ENCODE results near the gene PTPN9. TPM values are rescaled to one million over a fixed set of nuclear protein-coding genes. Genes with fewer than 3 reads are reported as not detected.
"Not testable (repeated sequence)": the region's sequence is repeated elsewhere in the genome, so short reads cannot be mapped to it uniquely, and the experiment has no call there.

PTPN9 gene
- total RNA-seq, 6 donors from 2014 or later = 8.4 to 32.9 (median 22.7) TPM

DNA sequence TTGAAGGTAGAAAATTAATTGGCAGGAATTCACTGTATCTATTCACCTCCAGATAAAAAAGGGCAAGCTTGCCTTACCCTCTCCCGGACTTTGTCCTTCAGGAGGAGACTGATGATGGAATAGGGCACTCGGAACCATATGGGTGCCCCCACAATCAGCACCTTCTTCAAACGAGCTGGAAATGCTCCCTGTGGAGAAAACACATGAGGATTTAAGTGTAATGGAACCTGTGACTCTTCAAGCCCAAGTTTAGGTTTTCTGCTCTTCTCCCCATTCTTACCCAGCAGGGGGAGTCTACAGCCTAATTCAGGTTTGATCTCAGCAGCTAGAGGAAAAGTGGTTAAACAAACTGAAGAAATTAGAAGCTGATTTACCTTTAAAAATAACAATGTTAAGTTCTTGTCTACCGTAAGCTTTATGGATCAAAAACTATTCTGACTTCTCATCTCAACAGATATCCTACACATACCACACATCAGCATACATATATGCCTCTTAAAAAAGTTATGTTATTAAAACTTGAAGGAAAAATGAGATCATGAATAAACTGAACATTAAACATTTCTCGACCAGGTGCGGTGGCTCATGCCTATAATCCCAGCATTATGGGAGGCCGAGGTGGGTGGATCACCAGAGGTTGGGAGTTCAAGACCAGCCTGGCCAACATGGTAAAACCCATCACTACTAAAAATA is 70.1 kb downstream of the PTPN9 start:
- peaks cover 0 to 58% (median 41%) of the 10 kb centered on the region in 4 donors for H3K36me3 ChIP-seq
- no peak overlapping the region for H3K4me3 ChIP-seq
- TF ChIP-seq EP300 (IDR thresholded peaks at IDR 0.05) (no peak), POLR2AphosphoS5 (IDR thresholded peaks at IDR 0.05) (no peak), POLR2A (IDR thresholded peaks at IDR 0.05) (no peak)
- TF ChIP-seq, protein P1, sequence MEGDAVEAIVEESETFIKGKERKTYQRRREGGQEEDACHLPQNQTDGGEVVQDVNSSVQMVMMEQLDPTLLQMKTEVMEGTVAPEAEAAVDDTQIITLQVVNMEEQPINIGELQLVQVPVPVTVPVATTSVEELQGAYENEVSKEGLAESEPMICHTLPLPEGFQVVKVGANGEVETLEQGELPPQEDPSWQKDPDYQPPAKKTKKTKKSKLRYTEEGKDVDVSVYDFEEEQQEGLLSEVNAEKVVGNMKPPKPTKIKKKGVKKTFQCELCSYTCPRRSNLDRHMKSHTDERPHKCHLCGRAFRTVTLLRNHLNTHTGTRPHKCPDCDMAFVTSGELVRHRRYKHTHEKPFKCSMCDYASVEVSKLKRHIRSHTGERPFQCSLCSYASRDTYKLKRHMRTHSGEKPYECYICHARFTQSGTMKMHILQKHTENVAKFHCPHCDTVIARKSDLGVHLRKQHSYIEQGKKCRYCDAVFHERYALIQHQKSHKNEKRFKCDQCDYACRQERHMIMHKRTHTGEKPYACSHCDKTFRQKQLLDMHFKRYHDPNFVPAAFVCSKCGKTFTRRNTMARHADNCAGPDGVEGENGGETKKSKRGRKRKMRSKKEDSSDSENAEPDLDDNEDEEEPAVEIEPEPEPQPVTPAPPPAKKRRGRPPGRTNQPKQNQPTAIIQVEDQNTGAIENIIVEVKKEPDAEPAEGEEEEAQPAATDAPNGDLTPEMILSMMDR (IDR thresholded peaks at IDR 0.05) = peak in 4 of 6 experiments; percentile 13 to 40 (median 26)
- no peaks in the 10 kb centered on the region for H3K9me3 ChIP-seq
- H3K27me3 ChIP-seq = no peaks in the 10 kb centered on the region
- H3K4me1 ChIP-seq = no peaks in the 10 kb centered on the region
- ATAC-seq (ENCODE audit: low FRiP score in 2 of 2) (no peak), DNase-seq (no peak)
- WGBS, 2 donors = 81% methylated on average over 7 of the region's 7 CpGs
- H3K27ac ChIP-seq = no peak overlapping the region

DNA sequence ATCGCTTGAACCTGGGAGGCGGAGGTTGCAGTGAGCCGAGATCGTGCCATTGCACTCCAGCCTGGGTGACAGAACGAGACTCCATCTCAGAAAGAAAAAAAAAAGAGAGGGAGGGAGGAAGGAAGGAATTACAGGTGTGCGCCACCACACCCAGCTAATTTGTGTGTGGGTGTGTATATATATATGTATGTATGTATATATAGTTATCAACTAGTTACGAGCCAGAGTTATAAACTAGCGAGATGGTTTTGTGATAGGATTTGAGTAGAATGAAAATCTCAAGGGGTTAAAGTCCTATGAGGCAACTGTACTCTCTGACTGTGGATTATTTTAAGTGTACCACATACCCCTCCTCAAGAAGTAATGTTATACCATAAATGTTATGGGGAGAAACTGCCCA is 76.8 kb downstream of the PTPN9 start:
- peaks cover 0 to 54% (median 25%) of the 10 kb centered on the region in 4 donors for H3K36me3 ChIP-seq
- H3K4me3 ChIP-seq = no peak overlapping the region
- H3K27me3 ChIP-seq = no peaks in the 10 kb centered on the region
- TF ChIP-seq POLR2A (IDR thresholded peaks at IDR 0.05) (no peak), POLR2AphosphoS5 (IDR thresholded peaks at IDR 0.05) (no peak), EP300 (IDR thresholded peaks at IDR 0.05) (no peak)
- TF ChIP-seq, protein P1 (IDR thresholded peaks at IDR 0.05) = no peak
- no peak overlapping the region for H3K27ac ChIP-seq
- H3K4me1 ChIP-seq = no peaks in the 10 kb centered on the region
- ATAC-seq (ENCODE audit: low FRiP score in 2 of 2) (no peak), DNase-seq (no peak)
- no peaks in the 10 kb centered on the region for H3K9me3 ChIP-seq
- WGBS, 2 donors = 97 to 99% methylated on average over 8 of the region's 8 CpGs

DNA sequence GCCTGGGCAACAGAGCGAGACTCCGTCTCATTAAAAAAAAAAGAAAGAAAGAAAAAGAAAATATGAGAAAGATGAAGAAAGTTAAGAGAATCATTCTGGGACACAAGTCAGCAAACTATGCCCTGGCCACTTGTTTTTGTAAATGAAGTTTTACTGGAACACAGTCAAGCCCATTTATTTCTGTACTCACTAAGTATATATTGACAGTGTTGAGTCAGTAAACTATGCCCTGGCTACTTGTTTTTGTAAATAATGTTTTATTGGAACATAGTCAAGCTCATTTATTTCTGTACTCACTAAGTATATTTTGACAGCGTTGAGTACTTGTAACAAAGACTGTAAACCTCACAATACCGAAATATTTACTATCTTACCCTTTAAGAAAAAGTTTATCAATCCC is 85.4 kb downstream of the PTPN9 start:
- H3K4me1 ChIP-seq = no peaks in the 10 kb centered on the region
- H3K9me3 ChIP-seq = no peaks in the 10 kb centered on the region
- TF ChIP-seq, protein P1 (IDR thresholded peaks at IDR 0.05) = no peak
- no peak for TF ChIP-seq POLR2AphosphoS5 (IDR thresholded peaks at IDR 0.05)
- TF ChIP-seq POLR2A (IDR thresholded peaks at IDR 0.05) = no peak
- TF ChIP-seq EP300 (IDR thresholded peaks at IDR 0.05) = no peak
- no peaks in the 10 kb centered on the region for H3K27me3 ChIP-seq
- WGBS, 2 donors = 90 to 91% methylated on average over 4 of the region's 4 CpGs
- H3K36me3 ChIP-seq = peaks cover 0 to 44% (median 17%) of the 10 kb centered on the region in 4 donors
- DNase-seq (no peak), ATAC-seq (ENCODE audit: low FRiP score in 2 of 2) (no peak)
- no peak overlapping the region for H3K4me3 ChIP-seq
- no peak overlapping the region for H3K27ac ChIP-seq

DNA sequence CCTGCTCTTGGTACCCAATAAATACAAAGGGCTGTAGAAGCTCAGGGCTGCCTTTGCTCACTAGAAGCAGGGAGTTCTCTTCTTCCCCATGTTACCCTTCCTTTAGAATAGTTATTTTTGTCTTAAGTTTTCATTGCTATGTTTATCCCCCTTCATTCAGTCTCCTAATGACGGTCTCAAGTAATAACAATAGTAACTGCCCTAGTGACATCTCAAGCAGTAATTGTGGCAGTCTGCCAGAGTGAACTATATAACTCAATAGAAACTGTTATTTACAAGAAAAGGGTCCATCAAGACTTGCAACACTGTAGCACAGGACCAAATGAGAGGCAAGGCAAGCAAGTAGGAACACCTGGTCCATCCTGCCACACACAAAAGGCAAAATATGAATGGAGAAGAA is 95.2 kb downstream of the PTPN9 start:
- H3K36me3 ChIP-seq = peaks cover 10 to 31% (median 15%) of the 10 kb centered on the region in 4 donors
- H3K9me3 ChIP-seq = no peaks in the 10 kb centered on the region
- H3K27ac ChIP-seq = peak overlapping the region in 1 of 4 donors; percentile 20
- ATAC-seq (ENCODE audit: low FRiP score in 2 of 2) (no peak), DNase-seq (no peak)
- WGBS, 2 donors = 63 to 67% methylated on average over 1 of the region's 1 CpG
- peaks cover 0 to 4% (median 0%) of the 10 kb centered on the region in 4 donors for H3K4me1 ChIP-seq
- no peaks in the 10 kb centered on the region for H3K27me3 ChIP-seq
- H3K4me3 ChIP-seq = no peak overlapping the region
- TF ChIP-seq EP300 (IDR thresholded peaks at IDR 0.05) = no peak
- no peak for TF ChIP-seq POLR2A (IDR thresholded peaks at IDR 0.05)
- TF ChIP-seq, protein P1 (IDR thresholded peaks at IDR 0.05) = no peak
- no peak for TF ChIP-seq POLR2AphosphoS5 (IDR thresholded peaks at IDR 0.05)

DNA sequence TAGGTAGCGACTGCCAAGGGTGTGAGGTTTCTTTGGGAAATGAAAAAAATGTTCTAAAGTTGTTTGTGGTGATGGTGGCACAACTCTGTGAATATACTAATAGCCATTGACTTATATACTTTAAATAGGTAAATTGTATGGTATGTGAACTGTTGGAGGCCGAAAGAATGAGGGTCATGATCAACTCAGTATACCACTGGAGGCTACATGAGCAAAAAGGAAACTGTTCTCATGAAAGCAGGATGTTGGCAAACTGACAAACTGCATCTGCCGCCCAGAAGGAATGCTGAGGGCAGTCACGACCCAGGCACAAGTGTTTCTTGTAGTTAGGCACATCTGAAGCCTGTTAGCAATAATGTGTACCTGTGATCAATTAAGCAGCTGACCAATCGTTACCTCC is 95.6 kb downstream of the PTPN9 start:
- ATAC-seq (ENCODE audit: low FRiP score in 2 of 2); DNase-seq: not testable (repeated sequence)

More for the DNA sequence above, 95.6 kb downstream of the PTPN9 start:
- not testable (repeated sequence) for H3K4me1 ChIP-seq, H3K27me3 ChIP-seq, H3K9me3 ChIP-seq, H3K4me3 ChIP-seq
- Histone ChIP-seq H3K27ac (peak overlapping the region in 1 of 4 donors; percentile 20), H3K36me3 (peaks cover 10 to 32% (median 16%) of the 10 kb centered on the region in 4 donors)
- 70 to 72% methylated on average over 5 of the region's 5 CpGs for WGBS, 2 donors
